Cardiac atrium fibroblast (primary cell): ENCODE measurements around the gene PITHD1. TPM values are rescaled to one million over a fixed set of nuclear protein-coding genes. Genes with fewer than 3 reads are reported as not detected.

Source experiments
- total RNA-seq: library from RNA; depleted of rRNA; stranded (reverse); fragments of >200 nt; gene quantifications from 2 replicates; pipeline ENCODE4 v1.2.3, GENCODE V29; 2015

The PITHD1 gene
- 21.7 and 29.3 TPM in 2 replicates for total RNA-seq

GRCh38 chr1:23777979-23778814, at the start of gene PITHD1:
PITHD1 (plus strand) TSS chr1:23778418; CDS start chr1:23778516, 98 bp downstream.

GRCh38 chr1:23743287-23744152, 34.7 kb upstream of the PITHD1 start, which contains the start of gene ELOA:
ELOA (plus strand) TSS chr1:23743471; CDS start chr1:23743504, 33 bp downstream.

GRCh38 chr1:23790696-23791515, 12.7 kb downstream of the PITHD1 start, which contains the start of gene LYPLA2:
LYPLA2 (plus strand) TSS chr1:23791145; CDS start chr1:23792683, 1,538 bp downstream.

GRCh38 chr1:23800400-23801337, 22.5 kb downstream of the PITHD1 start, which contains the start of gene GALE:
GALE (minus strand) TSS chr1:23800754; CDS start chr1:23799007, 1,747 bp downstream.

GRCh38 chr1:23825076-23825761, 47.0 kb downstream of the PITHD1 start, which contains the start of gene HMGCL:
HMGCL (minus strand) TSS chr1:23825429; CDS start chr1:23825415, 14 bp downstream.

Other genes with a start within 250 kb of the PITHD1 start
- under 0.01 and 0.81 TPM in 2 replicates for gene E2F2, start 247.2 kb upstream of the PITHD1 start, total RNA-seq
- gene ID3, start 218.9 kb upstream of the PITHD1 start, total RNA-seq, result 655 and 658 TPM in 2 replicates
- 999 and 1,155 TPM in 2 replicates for gene RPL11, start 86.6 kb upstream of the PITHD1 start, total RNA-seq
- 36.3 and 45.5 TPM in 2 replicates for gene ELOA, start 34.9 kb upstream of the PITHD1 start, total RNA-seq
- 63.7 and 66.6 TPM in 2 replicates for gene LYPLA2, start 12.7 kb downstream of the PITHD1 start, total RNA-seq
- 23.1 and 23.7 TPM in 2 replicates for gene GALE, start 22.3 kb downstream of the PITHD1 start, total RNA-seq
- gene HMGCL, start 47.0 kb downstream of the PITHD1 start, total RNA-seq, result 29.4 and 31.8 TPM in 2 replicates
- gene FUCA1, start 89.9 kb downstream of the PITHD1 start, total RNA-seq, result 10.5 and 11.8 TPM in 2 replicates
- not detected in 2 replicates for gene CNR2, start 134.9 kb downstream of the PITHD1 start, total RNA-seq
- 56.1 and 74.7 TPM in 2 replicates for gene PNRC2, start 181.4 kb downstream of the PITHD1 start, total RNA-seq
- gene SRSF10, start 201.9 kb downstream of the PITHD1 start, total RNA-seq, result 45.0 and 52.2 TPM in 2 replicates